SKM-1 (cell line): Measurements from ENCODE around the gene HRNR.
"Not testable (repeated sequence)": the region's sequence is repeated elsewhere in the genome, so short reads cannot be mapped to it uniquely, and the experiment has no call there.

ENCODE experiments used
- DNase-seq: peaks from one replicate; lab custom pipeline; 2025; ENCODE audit not compliant: unreplicated experiment; lab: John Stamatoyannopoulos, UW

HRNR gene

DNA sequence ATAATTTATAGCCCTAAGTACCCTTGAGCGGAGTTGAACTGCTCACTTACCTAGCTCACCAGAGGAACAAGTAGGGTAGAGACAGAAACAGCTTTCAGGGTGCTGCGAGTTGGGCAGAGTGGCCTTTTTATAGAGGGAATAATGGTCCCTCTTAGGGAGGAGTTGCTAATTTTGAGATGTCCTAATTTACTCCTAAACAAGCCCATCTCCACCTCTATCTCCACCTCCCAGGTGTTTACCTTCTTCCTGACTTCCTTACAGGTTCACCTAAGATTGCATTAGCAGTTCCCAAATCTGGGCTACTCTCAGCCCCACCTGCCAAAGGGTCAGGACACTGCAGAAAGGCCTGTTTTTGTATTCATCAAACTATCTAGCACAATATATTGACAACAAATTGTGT is at the start of gene HRNR:
HRNR (minus strand) TSS at position 101 of the 400 bp plus-strand sequence. CDS start 940 bp downstream, outside the sequence.
- DNase-seq, result no peak

- DNase-seq, result not testable (repeated sequence)
Measured at GRCh38 chr1:152256394-152256793, 32.4 kb upstream of the HRNR start.

DNA sequence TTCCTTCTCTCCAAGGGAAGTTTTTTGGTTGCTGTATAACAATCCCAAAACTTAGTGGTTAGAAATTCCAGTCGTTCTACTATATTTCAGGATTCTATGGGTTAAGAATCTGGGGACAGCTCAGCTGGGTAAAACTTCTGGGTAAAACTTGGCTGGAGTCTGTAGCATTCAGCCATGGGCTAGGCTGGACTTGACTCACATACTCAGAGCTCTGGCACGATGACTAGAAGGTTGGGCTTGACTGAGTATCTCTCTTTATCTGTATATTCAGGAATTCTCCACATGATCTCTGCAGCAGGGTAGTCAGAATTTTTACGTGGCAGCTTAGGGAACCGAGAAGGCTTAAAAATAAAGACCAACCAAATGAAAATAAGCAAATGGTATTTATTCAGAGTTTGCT is 28.2 kb upstream of the HRNR start:
- DNase-seq, result no peak

- DNase-seq, result no peak
Measured at GRCh38 chr1:152251391-152251790, 27.4 kb upstream of the HRNR start.

GRCh38 chr1:152247316-152247715 is 23.3 kb upstream of the HRNR start:
- no peak for DNase-seq

GRCh38 chr1:152244576-152245273 is 20.7 kb upstream of the HRNR start:
- DNase-seq, result no peak

- no peak for DNase-seq
Measured at GRCh38 chr1:152237093-152237492, 13.1 kb upstream of the HRNR start.

DNA sequence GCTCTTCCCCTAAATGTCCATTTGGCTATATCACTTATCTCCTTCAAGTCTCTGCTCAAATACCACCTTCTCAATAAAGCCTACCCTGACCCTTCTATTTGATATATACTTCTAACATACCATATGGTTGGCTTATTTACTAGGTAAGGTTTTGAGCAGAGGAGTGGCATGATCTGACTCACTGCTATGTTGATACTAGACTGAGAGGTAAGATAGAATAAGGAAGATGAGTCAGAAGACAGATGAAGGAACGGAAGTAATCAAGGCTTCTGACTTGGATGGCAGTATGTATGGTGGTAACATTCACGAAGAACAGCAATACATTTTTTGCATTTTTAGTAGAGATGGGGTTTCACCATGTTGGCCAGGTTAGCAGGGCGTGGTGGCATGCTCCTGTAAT is 4.8 kb upstream of the HRNR start:
- DNase-seq, result no peak

DNA sequence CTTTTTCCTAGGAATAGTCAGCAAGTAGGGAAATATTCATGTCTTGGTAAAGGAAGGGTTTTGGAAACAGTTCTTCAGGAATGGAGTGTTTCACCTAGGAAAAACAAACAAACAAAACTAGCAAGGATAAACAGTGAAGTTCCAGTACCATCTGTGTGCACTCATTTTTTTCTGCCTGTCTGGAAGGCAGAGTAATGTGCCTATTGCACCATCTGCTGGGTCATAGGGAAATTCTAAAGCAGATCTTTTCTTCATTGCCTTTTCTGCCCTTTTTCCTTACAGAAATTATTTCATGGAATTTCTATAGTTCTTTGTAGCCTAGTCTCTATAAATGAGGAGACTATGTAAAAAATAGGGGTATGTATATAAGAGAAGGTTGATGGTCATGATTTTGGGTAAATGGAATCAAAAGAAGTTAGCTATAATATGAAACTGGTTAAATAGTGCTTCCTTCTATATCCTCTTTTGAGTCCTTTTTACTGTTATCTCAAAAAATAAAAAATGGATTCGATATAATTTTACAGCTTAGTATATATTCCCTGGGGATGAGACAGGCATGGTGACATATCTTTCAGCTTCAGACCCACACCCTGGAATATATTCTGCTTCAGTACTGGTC is 3.4 kb upstream of the HRNR start:
- no peak for DNase-seq

DNA sequence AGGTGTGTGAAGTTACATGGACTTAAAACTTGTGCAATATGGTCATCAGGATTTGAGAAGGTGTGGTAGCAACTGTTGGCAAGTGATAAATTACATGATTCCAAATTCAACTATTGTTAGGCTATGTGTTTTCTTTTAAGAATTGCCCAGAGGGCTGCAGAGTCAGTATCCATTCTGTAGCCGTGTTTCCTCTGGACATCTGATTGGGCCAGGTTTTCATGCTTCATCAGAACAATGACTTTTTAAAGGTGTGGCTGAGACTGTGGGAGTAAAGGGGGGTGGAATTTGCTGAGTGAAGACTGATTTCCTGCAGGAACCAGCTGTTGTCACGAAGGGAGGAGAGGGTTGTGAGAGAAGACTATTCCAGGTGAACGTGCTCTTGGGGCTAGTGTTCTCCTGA is 1.7 kb upstream of the HRNR start:
- DNase-seq, result no peak

DNA sequence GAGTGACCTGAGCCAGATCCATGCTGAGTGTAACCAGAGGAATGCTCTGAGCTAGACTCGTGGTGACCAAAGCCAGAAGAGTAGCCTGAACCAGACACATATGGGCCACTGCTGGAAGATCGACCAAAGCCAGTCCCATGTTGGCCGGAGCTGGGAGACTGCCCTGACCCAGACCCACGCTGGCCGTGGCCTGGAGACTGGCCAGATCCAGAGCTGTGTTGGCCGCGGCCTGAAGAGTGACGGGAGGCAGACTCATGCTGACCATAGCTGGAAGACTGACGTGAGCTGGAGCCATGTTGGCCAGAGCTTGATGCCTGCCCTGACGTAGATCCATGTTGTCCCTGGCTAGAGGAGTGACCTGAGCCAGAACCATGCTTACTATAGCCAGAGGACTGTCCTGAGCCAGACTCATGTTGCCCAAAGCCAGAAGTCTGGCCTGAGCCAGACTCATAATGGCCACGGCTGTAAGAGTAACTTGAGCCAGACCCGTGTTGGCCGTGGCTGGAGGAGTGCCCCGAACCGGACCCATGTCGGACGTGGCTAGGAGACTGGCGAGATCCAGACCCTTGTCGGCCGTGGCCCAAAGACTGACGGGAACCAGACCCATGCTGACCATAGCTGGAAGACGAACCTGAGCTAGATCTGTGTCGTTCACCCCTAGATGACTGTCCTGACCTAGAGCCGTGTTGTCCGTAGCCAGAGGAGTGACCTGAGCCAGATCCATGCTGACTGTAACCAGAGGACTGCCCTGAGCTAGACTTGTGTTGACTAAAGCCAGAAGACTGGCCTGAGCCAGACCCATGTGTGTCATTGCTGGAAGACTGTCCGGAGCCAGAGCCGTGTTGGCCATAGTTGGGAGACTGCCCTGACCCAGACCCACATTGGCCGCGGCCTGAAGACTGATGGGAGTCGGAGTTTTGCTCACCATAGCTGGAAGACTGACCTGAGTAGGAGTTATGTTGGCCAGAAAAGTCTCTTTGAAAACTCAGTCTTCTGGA is 3.5 kb downstream of the HRNR start:
- no peak for DNase-seq

- not testable (repeated sequence) for DNase-seq
Measured at GRCh38 chr1:152219438-152219837, 4.6 kb downstream of the HRNR start.

- no peak for DNase-seq
Measured at GRCh38 chr1:152218762-152219436, 5.1 kb downstream of the HRNR start.

DNA sequence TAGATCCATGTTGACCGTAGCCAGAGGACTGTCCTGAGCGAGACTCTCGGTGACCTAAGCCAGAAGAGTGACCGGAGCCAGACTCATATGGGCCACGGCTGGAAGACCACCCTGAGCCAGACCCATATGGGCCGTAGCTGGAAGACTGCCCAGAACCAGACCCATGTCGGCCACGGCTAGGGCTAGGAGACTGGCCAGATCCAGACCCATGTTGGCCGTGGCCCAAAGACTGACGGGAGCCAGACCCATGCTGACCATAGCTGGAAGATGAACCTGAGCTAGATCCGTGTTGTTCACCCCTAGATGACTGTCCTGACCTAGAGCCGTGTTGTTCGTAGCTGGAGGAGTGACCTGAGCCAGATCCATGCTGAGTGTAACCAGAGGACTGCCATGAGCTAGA is 8.4 kb downstream of the HRNR start:
- not testable (repeated sequence) for DNase-seq

DNA sequence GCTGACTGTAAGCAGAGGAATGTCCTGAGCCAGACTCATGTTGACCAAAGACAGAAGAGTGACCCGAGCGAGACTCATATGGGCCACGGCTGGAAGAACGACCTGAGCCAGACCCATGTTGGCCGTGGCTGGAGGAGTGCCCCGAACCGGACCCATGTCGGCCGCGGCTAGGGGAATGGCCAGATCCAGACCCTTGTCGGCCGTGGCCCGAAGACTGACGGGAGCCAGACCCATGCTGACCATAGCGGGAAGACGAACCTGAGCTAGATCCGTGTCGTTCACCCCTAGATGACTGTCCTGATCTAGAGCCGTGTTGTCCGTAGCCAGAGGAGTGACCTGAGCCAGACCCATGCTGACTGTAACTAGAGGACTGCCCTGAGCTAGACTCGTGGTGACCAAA is 9.1 kb downstream of the HRNR start:
- not testable (repeated sequence) for DNase-seq

DNA sequence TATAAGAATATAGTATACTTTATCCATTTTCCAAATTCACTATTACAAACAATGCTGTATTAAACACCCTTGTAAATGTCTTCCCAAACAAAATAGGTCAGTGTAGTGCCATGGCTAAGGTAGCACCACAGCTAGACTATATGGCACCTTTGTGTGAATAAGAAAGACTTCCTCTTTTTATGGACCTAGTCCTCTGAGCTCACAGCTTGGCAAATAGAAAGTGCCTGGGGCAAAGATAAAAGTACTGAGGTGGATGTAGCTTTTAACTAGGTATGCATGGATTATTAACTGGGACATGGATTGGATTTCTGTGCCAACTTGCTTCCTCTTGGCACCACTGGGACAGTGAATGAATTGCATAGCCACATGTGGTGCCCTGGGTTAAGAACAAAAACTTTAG is 25.0 kb downstream of the HRNR start:
- no peak for DNase-seq

- DNase-seq, result no peak
Measured at GRCh38 chr1:152197361-152197941, 26.5 kb downstream of the HRNR start.

- DNase-seq, result no peak
Measured at GRCh38 chr1:152191711-152192110, 32.3 kb downstream of the HRNR start.

GRCh38 chr1:152191260-152191659 is 32.7 kb downstream of the HRNR start:
- no peak for DNase-seq

DNA sequence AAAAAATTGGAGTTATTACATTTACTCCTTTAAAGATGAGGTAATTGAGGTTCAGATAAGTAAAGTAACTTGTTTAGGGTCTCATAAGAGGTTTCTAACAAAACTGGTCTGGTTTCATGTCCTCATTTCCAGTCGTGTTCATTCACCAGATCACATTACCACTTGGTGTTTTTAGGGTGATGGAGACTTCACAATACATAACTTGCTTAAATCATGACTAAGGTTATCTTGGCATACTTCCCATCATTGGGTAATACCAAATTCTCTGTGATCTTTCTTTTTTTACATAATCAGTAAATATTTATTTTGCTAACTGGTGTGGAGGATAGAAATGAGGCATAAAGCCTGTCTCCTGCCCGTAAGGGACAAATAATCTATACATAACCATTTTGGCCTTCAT is 33.4 kb downstream of the HRNR start:
- no peak for DNase-seq
